ENCODE data around the gene KLK15. TPM values are rescaled to one million over a fixed set of nuclear protein-coding genes. Genes with fewer than 3 reads are reported as not detected.

Gene KLK15, protein sequence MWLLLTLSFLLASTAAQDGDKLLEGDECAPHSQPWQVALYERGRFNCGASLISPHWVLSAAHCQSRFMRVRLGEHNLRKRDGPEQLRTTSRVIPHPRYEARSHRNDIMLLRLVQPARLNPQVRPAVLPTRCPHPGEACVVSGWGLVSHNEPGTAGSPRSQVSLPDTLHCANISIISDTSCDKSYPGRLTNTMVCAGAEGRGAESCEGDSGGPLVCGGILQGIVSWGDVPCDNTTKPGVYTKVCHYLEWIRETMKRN
- not detected for total RNA-seq
- not detected for polyA plus RNA-seq
- long read RNA-seq, donor 1, result 0 reads
- long read RNA-seq, donor 2, result 0 reads

DNA sequence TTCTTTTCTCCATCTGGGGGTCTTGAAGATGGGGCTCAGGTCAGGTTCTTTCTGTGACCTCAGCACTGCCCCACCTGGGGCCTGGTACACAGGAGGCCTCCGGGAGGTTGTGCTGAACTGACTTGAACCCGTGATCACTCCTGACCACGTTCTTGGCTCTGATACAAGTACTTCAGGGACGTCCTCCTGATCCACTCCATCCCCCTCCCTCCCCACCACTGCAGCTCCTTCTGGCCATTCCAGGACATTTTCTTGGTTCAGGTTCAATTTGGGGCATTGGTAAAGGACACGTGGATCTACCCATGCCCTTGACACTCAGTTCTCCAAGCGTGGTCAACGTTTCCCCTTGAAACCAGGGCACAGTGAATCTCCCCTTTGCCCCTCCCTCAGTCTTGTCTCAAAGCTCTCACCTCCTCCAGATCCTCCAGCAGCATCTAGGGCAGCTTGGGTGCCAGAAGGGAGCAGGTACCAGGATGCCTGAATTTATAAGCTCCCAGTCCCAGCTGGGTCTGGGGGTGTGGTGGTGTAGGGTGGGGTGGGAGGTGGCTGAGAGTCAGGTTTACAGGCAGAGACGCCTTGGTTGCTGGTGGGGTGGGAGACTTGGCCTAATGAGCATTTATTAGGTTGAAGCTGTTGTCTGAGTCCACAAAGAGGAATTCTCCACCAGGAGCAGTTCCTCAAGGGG, at the start of gene KLK15:
Gene KLK15, minus strand, starts transcription at position 458 of the 685 bp plus-strand sequence. CDS start 2,082 bp downstream, outside the sequence.
- WGBS, 2 donors, result 69 to 75% methylated on average over 8 of the region's 8 CpGs
- H3K4me3 ChIP-seq (ENCODE audit: low read length in 2 of 2), result no peak within 1 kb of the TSS
- H3K27ac ChIP-seq (ENCODE audit: low read depth in 1 of 2, low read length in 2 of 2), result no peak within 1 kb of the TSS
- DNase-seq, result peak in 1 of 2 donors; percentile 27
- intact Hi-C loops (cut with DNase I), result no loop called here
- no peaks in the 10 kb centered on the region for H3K9me3 ChIP-seq (ENCODE audit: control insufficient read depth, low read length)
- no peaks in the 10 kb centered on the region for H3K27me3 ChIP-seq (ENCODE audit: control insufficient read depth in 1 of 2, insufficient read depth in 2 of 2, low read length in 1 of 2)
- H3K4me1 ChIP-seq (ENCODE audit: control insufficient read depth in 1 of 2, insufficient read depth in 2 of 2, low read length in 2 of 2), result no peaks in the 10 kb centered on the region
- ATAC-seq (ENCODE audit: low FRiP score), result no peak
- H3K36me3 ChIP-seq (ENCODE audit: control insufficient read depth in 1 of 2, insufficient read depth in 2 of 2, low read length in 1 of 2), result no peaks in the 10 kb centered on the region

DNA sequence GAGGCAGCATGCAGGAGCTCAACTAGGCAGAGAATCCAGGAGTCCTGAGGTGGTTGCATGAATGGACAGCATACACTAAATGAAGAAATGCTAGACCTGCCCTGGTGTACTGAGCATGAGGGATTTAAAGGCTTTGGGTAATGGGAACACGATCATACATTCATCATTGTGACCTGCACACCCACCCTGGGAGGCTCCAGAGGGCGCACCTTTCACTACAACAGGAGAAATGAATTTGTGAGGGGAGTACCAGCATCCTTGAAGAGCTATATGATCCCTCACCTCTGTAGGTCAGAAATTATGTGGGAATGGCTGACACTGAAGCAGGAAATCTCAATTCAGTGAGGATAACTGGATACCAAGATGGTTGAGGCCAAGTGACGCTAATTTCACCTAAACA, 48.8 kb upstream of the KLK15 start:
- Histone ChIP-seq H3K27me3 (ENCODE audit: control insufficient read depth in 1 of 2, insufficient read depth in 2 of 2, low read length in 1 of 2) (no peaks in the 10 kb centered on the region), H3K27ac (ENCODE audit: low read depth in 1 of 2, low read length in 2 of 2) (no peak overlapping the region), H3K9me3 (ENCODE audit: control insufficient read depth, low read length) (no peaks in the 10 kb centered on the region), H3K4me1 (ENCODE audit: control insufficient read depth in 1 of 2, insufficient read depth in 2 of 2, low read length in 2 of 2) (no peaks in the 10 kb centered on the region), H3K4me3 (ENCODE audit: low read length in 2 of 2) (no peak overlapping the region), H3K36me3 (ENCODE audit: control insufficient read depth in 1 of 2, insufficient read depth in 2 of 2, low read length in 1 of 2) (no peaks in the 10 kb centered on the region)
- WGBS, 2 donors, result 53 to 62% methylated on average over 3 of the region's 3 CpGs
- intact Hi-C loops (cut with DNase I), result no loop called here
- ATAC-seq (ENCODE audit: low FRiP score) (no peak), DNase-seq (no peak)

DNA sequence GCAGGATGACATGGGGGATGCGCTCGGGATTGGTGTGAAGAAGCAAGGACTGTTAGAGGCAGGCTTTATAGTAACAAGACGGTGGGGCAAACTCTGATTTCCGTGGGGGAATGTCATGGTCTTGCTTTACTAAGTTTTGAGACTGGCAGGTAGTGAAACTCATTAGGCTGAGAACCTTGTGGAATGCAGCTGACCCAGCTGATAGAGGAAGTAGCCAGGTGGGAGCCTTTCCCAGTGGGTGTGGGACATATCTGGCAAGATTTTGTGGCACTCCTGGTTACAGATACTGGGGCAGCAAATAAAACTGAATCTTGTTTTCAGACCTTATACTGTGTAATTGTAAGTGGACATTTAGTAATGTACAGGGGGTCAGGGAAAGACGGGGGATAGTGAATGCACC, 46.9 kb upstream of the KLK15 start:
- DNase-seq (no peak), ATAC-seq (ENCODE audit: low FRiP score) (no peak)
- H3K27ac ChIP-seq (ENCODE audit: low read depth in 1 of 2, low read length in 2 of 2), result no peak overlapping the region
- no peaks in the 10 kb centered on the region for H3K9me3 ChIP-seq (ENCODE audit: control insufficient read depth, low read length)
- intact Hi-C loops (cut with DNase I), result no loop called here
- no peak overlapping the region for H3K4me3 ChIP-seq (ENCODE audit: low read length in 2 of 2)
- no peaks in the 10 kb centered on the region for H3K4me1 ChIP-seq (ENCODE audit: control insufficient read depth in 1 of 2, insufficient read depth in 2 of 2, low read length in 2 of 2)
- WGBS, 2 donors, result 71 to 75% methylated on average over 5 of the region's 5 CpGs
- H3K36me3 ChIP-seq (ENCODE audit: control insufficient read depth in 1 of 2, insufficient read depth in 2 of 2, low read length in 1 of 2), result no peaks in the 10 kb centered on the region
- H3K27me3 ChIP-seq (ENCODE audit: control insufficient read depth in 1 of 2, insufficient read depth in 2 of 2, low read length in 1 of 2), result no peaks in the 10 kb centered on the region

DNA sequence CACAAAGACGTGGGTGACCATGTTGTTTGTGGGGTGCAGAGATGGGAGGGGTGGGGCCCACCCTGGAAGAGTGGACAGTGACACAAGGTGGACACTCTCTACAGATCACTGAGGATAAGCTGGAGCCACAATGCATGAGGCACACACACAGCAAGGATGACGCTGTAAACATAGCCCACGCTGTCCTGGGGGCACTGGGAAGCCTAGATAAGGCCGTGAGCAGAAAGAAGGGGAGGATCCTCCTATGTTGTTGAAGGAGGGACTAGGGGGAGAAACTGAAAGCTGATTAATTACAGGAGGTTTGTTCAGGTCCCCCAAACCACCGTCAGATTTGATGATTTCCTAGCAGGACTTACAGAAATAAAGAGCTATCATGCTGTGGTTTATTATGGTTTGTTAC, 45.5 kb upstream of the KLK15 start:
- Histone ChIP-seq H3K27ac (ENCODE audit: low read depth in 1 of 2, low read length in 2 of 2) (no peak overlapping the region), H3K27me3 (ENCODE audit: control insufficient read depth in 1 of 2, insufficient read depth in 2 of 2, low read length in 1 of 2) (no peaks in the 10 kb centered on the region), H3K9me3 (ENCODE audit: control insufficient read depth, low read length) (no peaks in the 10 kb centered on the region), H3K36me3 (ENCODE audit: control insufficient read depth in 1 of 2, insufficient read depth in 2 of 2, low read length in 1 of 2) (no peaks in the 10 kb centered on the region), H3K4me3 (ENCODE audit: low read length in 2 of 2) (no peak overlapping the region), H3K4me1 (ENCODE audit: control insufficient read depth in 1 of 2, insufficient read depth in 2 of 2, low read length in 2 of 2) (no peaks in the 10 kb centered on the region)
- intact Hi-C loops (cut with DNase I), result no loop called here
- DNase-seq, result no peak
- no peak for ATAC-seq (ENCODE audit: low FRiP score)
- WGBS, 2 donors, result 51 to 57% methylated on average over 5 of the region's 5 CpGs

DNA sequence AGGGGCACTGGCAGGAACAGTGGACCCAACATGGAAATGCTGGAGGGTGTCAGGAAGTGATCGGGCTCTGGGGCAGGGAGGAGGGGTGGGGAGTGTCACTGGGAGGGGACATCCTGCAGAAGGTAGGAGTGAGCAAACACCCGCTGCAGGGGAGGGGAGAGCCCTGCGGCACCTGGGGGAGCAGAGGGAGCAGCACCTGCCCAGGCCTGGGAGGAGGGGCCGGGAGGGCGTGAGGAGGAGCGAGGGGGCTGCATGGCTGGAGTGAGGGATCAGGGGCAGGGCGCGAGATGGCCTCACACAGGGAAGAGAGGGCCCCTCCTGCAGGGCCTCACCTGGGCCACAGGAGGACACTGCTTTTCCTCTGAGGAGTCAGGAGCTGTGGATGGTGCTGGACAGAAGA, 44.0 kb upstream of the KLK15 start:
- ATAC-seq (ENCODE audit: low FRiP score) (no peak), DNase-seq (no peak)
- no peaks in the 10 kb centered on the region for H3K9me3 ChIP-seq (ENCODE audit: control insufficient read depth, low read length)
- H3K27ac ChIP-seq (ENCODE audit: low read depth in 1 of 2, low read length in 2 of 2), result no peak overlapping the region
- WGBS, 2 donors, result 2 to 22% methylated on average over 6 to 8 of the region's 8 CpGs
- no peak overlapping the region for H3K4me3 ChIP-seq (ENCODE audit: low read length in 2 of 2)
- intact Hi-C loops (cut with DNase I), result no loop called here
- H3K36me3 ChIP-seq (ENCODE audit: control insufficient read depth in 1 of 2, insufficient read depth in 2 of 2, low read length in 1 of 2), result no peaks in the 10 kb centered on the region
- no peaks in the 10 kb centered on the region for H3K4me1 ChIP-seq (ENCODE audit: control insufficient read depth in 1 of 2, insufficient read depth in 2 of 2, low read length in 2 of 2)
- H3K27me3 ChIP-seq (ENCODE audit: control insufficient read depth in 1 of 2, insufficient read depth in 2 of 2, low read length in 1 of 2), result no peaks in the 10 kb centered on the region

DNA sequence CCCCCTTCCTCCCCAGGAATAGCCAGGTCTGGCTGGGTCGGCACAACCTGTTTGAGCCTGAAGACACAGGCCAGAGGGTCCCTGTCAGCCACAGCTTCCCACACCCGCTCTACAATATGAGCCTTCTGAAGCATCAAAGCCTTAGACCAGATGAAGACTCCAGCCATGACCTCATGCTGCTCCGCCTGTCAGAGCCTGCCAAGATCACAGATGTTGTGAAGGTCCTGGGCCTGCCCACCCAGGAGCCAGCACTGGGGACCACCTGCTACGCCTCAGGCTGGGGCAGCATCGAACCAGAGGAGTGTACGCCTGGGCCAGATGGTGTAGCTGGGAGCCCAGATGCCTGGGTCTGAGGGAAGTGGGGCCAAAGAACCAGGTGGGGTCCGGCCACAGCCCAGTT, 43.1 kb upstream of the KLK15 start:
- Histone ChIP-seq H3K36me3 (ENCODE audit: control insufficient read depth in 1 of 2, insufficient read depth in 2 of 2, low read length in 1 of 2) (no peaks in the 10 kb centered on the region), H3K27ac (ENCODE audit: low read depth in 1 of 2, low read length in 2 of 2) (no peak overlapping the region), H3K4me3 (ENCODE audit: low read length in 2 of 2) (no peak overlapping the region), H3K9me3 (ENCODE audit: control insufficient read depth, low read length) (no peaks in the 10 kb centered on the region), H3K4me1 (ENCODE audit: control insufficient read depth in 1 of 2, insufficient read depth in 2 of 2, low read length in 2 of 2) (no peaks in the 10 kb centered on the region), H3K27me3 (ENCODE audit: control insufficient read depth in 1 of 2, insufficient read depth in 2 of 2, low read length in 1 of 2) (no peaks in the 10 kb centered on the region)
- ATAC-seq (ENCODE audit: low FRiP score) (no peak), DNase-seq (no peak)
- 66 to 71% methylated on average over 7 of the region's 7 CpGs for WGBS, 2 donors
- intact Hi-C loops (cut with DNase I), result no loop called here

DNA sequence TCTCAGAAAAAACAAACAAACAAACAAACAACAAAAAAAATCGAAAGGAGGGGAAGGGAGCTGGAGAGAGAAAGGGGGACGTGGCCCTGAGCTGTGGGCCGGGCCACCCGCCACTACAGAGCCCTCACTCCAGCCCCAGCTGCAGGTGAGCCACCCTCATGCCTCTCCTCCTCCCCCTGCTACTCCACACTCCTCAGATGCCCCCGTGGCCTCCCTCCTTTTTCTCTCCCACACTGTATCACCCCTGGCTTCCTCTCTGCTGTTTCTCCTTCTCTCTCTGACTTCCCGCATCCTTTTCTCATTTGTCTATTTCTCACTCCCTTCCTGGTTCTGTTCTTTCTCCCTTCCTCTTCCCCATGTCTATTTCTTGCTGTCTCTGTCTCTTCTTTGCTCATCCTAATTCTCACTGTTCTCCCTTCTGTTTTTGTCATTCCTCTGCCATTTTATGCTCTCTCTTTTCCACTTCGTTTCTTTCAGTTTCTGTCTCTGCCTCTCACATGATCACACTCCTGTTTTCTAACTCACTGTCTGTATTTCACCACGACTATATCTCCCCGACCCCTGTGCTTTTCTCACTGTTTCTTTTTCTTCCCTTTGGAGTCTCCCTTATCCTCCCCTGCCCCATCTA, 42.5 kb upstream of the KLK15 start:
- ATAC-seq (ENCODE audit: low FRiP score), result no peak
- DNase-seq, result no peak
- no peaks in the 10 kb centered on the region for H3K27me3 ChIP-seq (ENCODE audit: control insufficient read depth in 1 of 2, insufficient read depth in 2 of 2, low read length in 1 of 2)
- no peak overlapping the region for H3K27ac ChIP-seq (ENCODE audit: low read depth in 1 of 2, low read length in 2 of 2)
- no peaks in the 10 kb centered on the region for H3K36me3 ChIP-seq (ENCODE audit: control insufficient read depth in 1 of 2, insufficient read depth in 2 of 2, low read length in 1 of 2)
- intact Hi-C loops (cut with DNase I), result no loop called here
- no peaks in the 10 kb centered on the region for H3K9me3 ChIP-seq (ENCODE audit: control insufficient read depth, low read length)
- WGBS, 2 donors, result 36 to 39% methylated on average over 9 of the region's 9 CpGs
- no peaks in the 10 kb centered on the region for H3K4me1 ChIP-seq (ENCODE audit: control insufficient read depth in 1 of 2, insufficient read depth in 2 of 2, low read length in 2 of 2)
- H3K4me3 ChIP-seq (ENCODE audit: low read length in 2 of 2), result no peak overlapping the region

DNA sequence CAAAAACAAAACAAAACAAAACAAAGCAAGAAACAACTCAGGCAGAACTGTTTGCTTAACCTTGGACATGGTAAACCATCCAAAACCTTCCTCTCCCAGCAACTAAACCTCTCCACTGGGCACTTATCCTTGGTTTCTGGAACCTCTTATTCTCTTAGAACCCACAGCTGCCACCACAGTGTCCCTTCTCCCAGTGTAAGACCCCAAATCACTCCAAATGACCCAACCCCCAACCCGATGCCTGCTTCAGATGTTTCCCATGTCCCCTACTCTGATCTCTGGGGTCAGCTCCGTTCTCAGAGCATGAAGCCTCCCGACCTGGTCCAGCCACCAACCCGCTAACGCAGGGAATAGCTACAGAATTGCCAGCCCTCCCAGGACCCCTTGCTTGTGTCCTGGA, 40.8 kb upstream of the KLK15 start:
- H3K27ac ChIP-seq (ENCODE audit: low read depth in 1 of 2, low read length in 2 of 2), result no peak overlapping the region
- DNase-seq (no peak), ATAC-seq (ENCODE audit: low FRiP score) (no peak)
- no peaks in the 10 kb centered on the region for H3K4me1 ChIP-seq (ENCODE audit: control insufficient read depth in 1 of 2, insufficient read depth in 2 of 2, low read length in 2 of 2)
- H3K36me3 ChIP-seq (ENCODE audit: control insufficient read depth in 1 of 2, insufficient read depth in 2 of 2, low read length in 1 of 2), result no peaks in the 10 kb centered on the region
- H3K4me3 ChIP-seq (ENCODE audit: low read length in 2 of 2), result no peak overlapping the region
- H3K27me3 ChIP-seq (ENCODE audit: control insufficient read depth in 1 of 2, insufficient read depth in 2 of 2, low read length in 1 of 2), result peaks cover 0 to 3% of the 10 kb centered on the region in 2 donors
- intact Hi-C loops (cut with DNase I), result no loop called here
- 56 to 60% methylated on average over 5 of the region's 5 CpGs for WGBS, 2 donors
- H3K9me3 ChIP-seq (ENCODE audit: control insufficient read depth, low read length), result no peaks in the 10 kb centered on the region

DNA sequence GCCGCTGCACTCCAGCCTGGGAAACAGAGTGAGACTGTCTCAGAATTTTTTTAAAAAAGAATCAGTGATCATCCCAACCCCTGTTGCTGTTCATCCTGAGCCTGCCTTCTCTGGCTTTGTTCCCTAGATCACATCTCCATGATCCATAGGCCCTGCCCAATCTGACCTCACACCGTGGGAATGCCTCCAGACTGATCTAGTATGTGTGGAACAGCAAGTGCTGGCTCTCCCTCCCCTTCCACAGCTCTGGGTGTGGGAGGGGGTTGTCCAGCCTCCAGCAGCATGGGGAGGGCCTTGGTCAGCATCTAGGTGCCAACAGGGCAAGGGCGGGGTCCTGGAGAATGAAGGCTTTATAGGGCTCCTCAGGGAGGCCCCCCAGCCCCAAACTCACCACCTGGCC, 39.7 kb upstream of the KLK15 start, which contains the start of gene KLK2:
Gene KLK2, plus strand, starts transcription at position 384 of the 400 bp plus-strand sequence. CDS start 35 bp downstream, outside the sequence.
- H3K27me3 ChIP-seq (ENCODE audit: control insufficient read depth in 1 of 2, insufficient read depth in 2 of 2, low read length in 1 of 2), result peaks cover 0 to 3% of the 10 kb centered on the region in 2 donors
- no peak within 1 kb of the TSS for H3K27ac ChIP-seq (ENCODE audit: low read depth in 1 of 2, low read length in 2 of 2)
- H3K36me3 ChIP-seq (ENCODE audit: control insufficient read depth in 1 of 2, insufficient read depth in 2 of 2, low read length in 1 of 2), result no peaks in the 10 kb centered on the region
- no peaks in the 10 kb centered on the region for H3K4me1 ChIP-seq (ENCODE audit: control insufficient read depth in 1 of 2, insufficient read depth in 2 of 2, low read length in 2 of 2)
- H3K4me3 ChIP-seq (ENCODE audit: low read length in 2 of 2), result no peak within 1 kb of the TSS
- intact Hi-C loops (cut with DNase I), result no loop called here
- DNase-seq (no peak), ATAC-seq (ENCODE audit: low FRiP score) (no peak)
- WGBS, 2 donors, result 70% methylated on average over 3 of the region's 3 CpGs
- H3K9me3 ChIP-seq (ENCODE audit: control insufficient read depth, low read length), result no peaks in the 10 kb centered on the region

All from aorta (tissue), 5 donors.